Activated gamma-delta T cell treated with anti-CD3 and anti-CD28 coated beads, Interleukin-2, amount 50 U/mL, for 16 hours (primary cell): ENCODE measurements around the gene ARHGAP23.

Experiments
- DNase-seq: peaks from one replicate; pipeline ENCODE4 v3.0.0-alpha.2; 2020; ENCODE audit warnings: low read depth

The ARHGAP23 gene

GRCh38 chr17:38428112-38428642 lies at the start of gene ARHGAP23:
Gene ARHGAP23 (plus strand): TSS chr17:38428464. CDS start chr17:38428486, 22 bp downstream.
- DNase-seq, result no peak

GRCh38 chr17:38379448-38379847 lies 48.8 kb upstream of the ARHGAP23 start:
- DNase-seq, result no peak

GRCh38 chr17:38395090-38395489 lies 33.2 kb upstream of the ARHGAP23 start:
- no peak for DNase-seq

- DNase-seq, result no peak
These were observed 31.0 kb upstream of the ARHGAP23 start for GRCh38 chr17:38397227-38397626.

GRCh38 chr17:38400286-38400685 lies 28.0 kb upstream of the ARHGAP23 start:
- no peak for DNase-seq

- no peak for DNase-seq
These were observed 26.8 kb upstream of the ARHGAP23 start for GRCh38 chr17:38401459-38401858.

- no peak for DNase-seq
These were observed 25.4 kb upstream of the ARHGAP23 start for GRCh38 chr17:38402897-38403296.

- DNase-seq, result no peak
These were observed 24.8 kb upstream of the ARHGAP23 start for GRCh38 chr17:38403491-38403890.

- DNase-seq, result no peak
These were observed 23.9 kb upstream of the ARHGAP23 start for GRCh38 chr17:38404174-38404943.

- no peak for DNase-seq
These were observed 22.6 kb upstream of the ARHGAP23 start for GRCh38 chr17:38405654-38406053.

GRCh38 chr17:38410201-38410600 lies 18.1 kb upstream of the ARHGAP23 start:
- no peak for DNase-seq

- no peak for DNase-seq
These were observed 12.7 kb upstream of the ARHGAP23 start for GRCh38 chr17:38415250-38416194.

GRCh38 chr17:38416840-38417209 lies 11.4 kb upstream of the ARHGAP23 start:
- DNase-seq, result no peak

- no peak for DNase-seq
These were observed 10.9 kb upstream of the ARHGAP23 start for GRCh38 chr17:38417210-38417951.

- DNase-seq, result no peak
These were observed 10.1 kb upstream of the ARHGAP23 start for GRCh38 chr17:38418062-38418692.

GRCh38 chr17:38418693-38419507 lies 9.4 kb upstream of the ARHGAP23 start:
- no peak for DNase-seq

- no peak for DNase-seq
These were observed 8.7 kb upstream of the ARHGAP23 start for GRCh38 chr17:38419508-38419981.

- no peak for DNase-seq
These were observed 7.7 kb upstream of the ARHGAP23 start for GRCh38 chr17:38420518-38420917.

GRCh38 chr17:38421171-38421841 lies 7.0 kb upstream of the ARHGAP23 start:
- DNase-seq, result no peak
